Natural killer cell (primary cell): ENCODE results near the gene IRS1. TPM values are rescaled to one million over a fixed set of nuclear protein-coding genes. Genes with fewer than 3 reads are reported as not detected.

Experiments used
- ATAC-seq, 3 donors: fragments of 150-1000 bp in 2 of 3; fragments of 200-7000 bp in 1 of 3; cut with Tn5 transposase; 1 replicate in 1 of 3; 2 replicates in 2 of 3; pipeline ENCODE4 v1.10.0; 2021; ENCODE audit warnings: mild to moderate bottlenecking in 2 of 3, moderate library complexity in 2 of 3
- DNase-seq, 2 donors: peaks; one replicate each; pipeline versions ENCODE4 v3.0.0 to v3.0.0-alpha.2; 2013 to 2021; ENCODE audit warnings: mixed read lengths in 1 of 2
- H3K27ac ChIP-seq: one replicate; pipeline ENCODE4 v1.5.1; 2013; ENCODE audit warnings: mild to moderate bottlenecking, low read length
- H3K27me3 ChIP-seq: one replicate; pipeline ENCODE4 v1.6.1; 2013; ENCODE audit warnings: low read length; ENCODE audit not compliant: control insufficient read depth, insufficient read depth
- H3K36me3 ChIP-seq: one replicate; pipeline ENCODE4 v1.6.1; 2013; ENCODE audit warnings: low read length; ENCODE audit not compliant: control insufficient read depth, insufficient read depth
- H3K4me1 ChIP-seq: one replicate; pipeline ENCODE4 v1.6.1; 2013; ENCODE audit warnings: low read length; ENCODE audit not compliant: control insufficient read depth, insufficient read depth
- H3K4me3 ChIP-seq: one replicate; pipeline ENCODE4 v1.5.1; 2013; ENCODE audit warnings: low read length
- H3K9me3 ChIP-seq: one replicate; pipeline ENCODE4 v1.6.1; 2013; ENCODE audit warnings: low read length; ENCODE audit not compliant: control insufficient read depth, insufficient read depth
- H3K27ac Mint-ChIP-seq, 2 donors: one replicate each; pipeline ENCODE4 v1.8.0; 2022; ENCODE audit warnings: mild to moderate bottlenecking in 2 of 2, mixed read lengths in 2 of 2, moderate library complexity in 1 of 2
- H3K27me3 Mint-ChIP-seq, 2 donors: one replicate each; pipeline ENCODE4 v1.8.0; 2022; ENCODE audit warnings: low read depth in 2 of 2, mixed read lengths in 2 of 2
- H3K36me3 Mint-ChIP-seq: one replicate; pipeline ENCODE4 v1.8.0; 2022; ENCODE audit warnings: mixed read lengths
- H3K4me1 Mint-ChIP-seq, 2 donors: one replicate each; pipeline ENCODE4 v1.8.0; 2022; ENCODE audit warnings: mixed read lengths in 2 of 2
- H3K4me3 Mint-ChIP-seq: one replicate; pipeline ENCODE4 v1.8.0; 2022; ENCODE audit warnings: mild to moderate bottlenecking, moderate library complexity, mixed read lengths
- H3K9me3 Mint-ChIP-seq, 2 donors: one replicate each; pipeline ENCODE4 v1.8.0; 2022; ENCODE audit warnings: mixed read lengths in 2 of 2
- CTCF ChIP-seq: fragments of 200-600 bp; IDR thresholded peaks from one replicate; pipeline ENCODE4 v1.8.0; 2022; ENCODE audit warnings: antibody characterized with exemption
- WGBS: methylation state at CpG from one replicate; pipeline ENCODE4 v1.1.7; 2013; ENCODE audit warnings: missing lambda C conversion rate; ENCODE audit not compliant: insufficient coverage; 5-methylcytosine and 5-hydroxymethylcytosine counted together
- intact Hi-C: fragments of 100-400 bp; cut with micrococcal nuclease; formaldehyde crosslinking; loops from one replicate; pipeline ENCODE4 v1.14.2; 2022
- total RNA-seq, 4 donors: library from RNA; stranded (reverse); fragments of 120-200 nt in 1 of 4; gene quantifications; one replicate each; pipeline versions ENCODE4 v1.2.3 to v1.2.4, GENCODE V29; 2013 to 2022

The IRS1 gene
- total RNA-seq, 3 donors from 2014 or later (not counting 1 experiment from before 2014, with no cell fraction given) = 0.09 to 0.55 (median 0.36) TPM

- Mint-ChIP-seq H3K36me3 (no peaks in the 10 kb centered on the region), H3K4me3 (no peak overlapping the region), H3K4me1 (no peaks in the 10 kb centered on the region), H3K27me3 (peaks cover 0 to 22% of the 10 kb centered on the region in 2 donors), H3K27ac (no peak overlapping the region), H3K9me3 (no peaks in the 10 kb centered on the region)
- ATAC-seq = no peak
- 89% methylated on average over 6 of the region's 8 CpGs for WGBS
- H3K4me3 ChIP-seq = no peak overlapping the region
- TF ChIP-seq CTCF = no peak
- H3K4me1 ChIP-seq = no peaks in the 10 kb centered on the region
- H3K27me3 ChIP-seq = no peaks in the 10 kb centered on the region
- no peaks in the 10 kb centered on the region for H3K9me3 ChIP-seq
- H3K36me3 ChIP-seq = no peaks in the 10 kb centered on the region
- intact Hi-C loops = no loop called here
- H3K27ac ChIP-seq = no peak overlapping the region
- DNase-seq = no peak
Observed at GRCh38 chr2:226754821-226755604, 44.6 kb downstream of the IRS1 start.

GRCh38 chr2:226752887-226753286 lies 46.7 kb downstream of the IRS1 start:
- no peak overlapping the region for H3K4me3 Mint-ChIP-seq
- DNase-seq (no peak), ATAC-seq (no peak)
- H3K9me3 Mint-ChIP-seq = no peaks in the 10 kb centered on the region
- WGBS = 94% methylated on average over 3 of the region's 4 CpGs
- Histone ChIP-seq H3K27ac (no peak overlapping the region), H3K4me3 (no peak overlapping the region), H3K4me1 (no peaks in the 10 kb centered on the region), H3K36me3 (no peaks in the 10 kb centered on the region), H3K27me3 (no peaks in the 10 kb centered on the region), H3K9me3 (no peaks in the 10 kb centered on the region)
- no peak for TF ChIP-seq CTCF
- H3K4me1 Mint-ChIP-seq = no peaks in the 10 kb centered on the region
- H3K27me3 Mint-ChIP-seq = peaks cover 4 to 10% of the 10 kb centered on the region in 2 donors
- H3K36me3 Mint-ChIP-seq = no peaks in the 10 kb centered on the region
- H3K27ac Mint-ChIP-seq = no peak overlapping the region
- intact Hi-C loops = no loop called here

GRCh38 chr2:226747288-226747687 lies 52.3 kb downstream of the IRS1 start:
- no peak for DNase-seq
- Histone ChIP-seq H3K4me1 (no peaks in the 10 kb centered on the region), H3K36me3 (no peaks in the 10 kb centered on the region), H3K27me3 (no peaks in the 10 kb centered on the region), H3K9me3 (no peaks in the 10 kb centered on the region), H3K27ac (no peak overlapping the region), H3K4me3 (no peak overlapping the region)
- ATAC-seq = no peak
- 100% methylated on average over 3 of the region's 3 CpGs for WGBS
- H3K36me3 Mint-ChIP-seq = no peaks in the 10 kb centered on the region
- H3K27ac Mint-ChIP-seq = no peak overlapping the region
- peaks cover 7 to 8% of the 10 kb centered on the region in 2 donors for H3K27me3 Mint-ChIP-seq
- H3K4me3 Mint-ChIP-seq = no peak overlapping the region
- intact Hi-C loops = no loop called here
- no peak for TF ChIP-seq CTCF
- no peaks in the 10 kb centered on the region for H3K9me3 Mint-ChIP-seq
- H3K4me1 Mint-ChIP-seq = no peaks in the 10 kb centered on the region
